WTC11 (cell line): Measurements from ENCODE around the gene FLCN. TPM values are rescaled to one million over a fixed set of nuclear protein-coding genes. Genes with fewer than 3 reads are reported as not detected.

Source experiments
- ATAC-seq: fragments of 200-7000 bp; cut with Tn5 transposase; 2 replicates; pipeline ENCODE4 v1.10.0; 2021; ENCODE audit warnings: mild to moderate bottlenecking, moderate library complexity
- CTCF ChIA-PET: fragments of 300-600 bp; sonication (Branson Sonifier 250); formaldehyde crosslinking; loops from one replicate; lab custom pipeline; 2021; ENCODE audit warnings: antibody characterized with exemption; lab: Charles Lee
- POLR2A ChIA-PET: fragments of 350-600 bp; sonication (Branson Sonifier 250); formaldehyde crosslinking; loops from one replicate; lab custom pipeline; 2021; ENCODE audit warnings: antibody characterized with exemption; lab: Charles Lee
- DNase-seq: peaks from one replicate; pipeline ENCODE4 v3.0.0; 2021; ENCODE audit warnings: low spot score
- H3K27ac Mint-ChIP-seq: 2 replicates; pipeline ENCODE4 v1.8.0; 2021; ENCODE audit warnings: mixed read lengths
- H3K27me3 Mint-ChIP-seq: 2 replicates; pipeline ENCODE4 v1.8.0; 2021; ENCODE audit warnings: low read depth, mild to moderate bottlenecking, moderate library complexity, mixed read lengths
- H3K36me3 Mint-ChIP-seq: 2 replicates; pipeline ENCODE4 v1.8.0; 2021; ENCODE audit warnings: mixed read lengths
- H3K4me1 Mint-ChIP-seq: 2 replicates; pipeline ENCODE4 v1.8.0; 2022; ENCODE audit warnings: mixed read lengths
- H3K4me3 Mint-ChIP-seq: 2 replicates; pipeline ENCODE4 v1.8.0; 2021; ENCODE audit warnings: mild to moderate bottlenecking, moderate library complexity, mixed read lengths
- H3K9me3 Mint-ChIP-seq: 2 replicates; pipeline ENCODE4 v1.8.0; 2021; ENCODE audit warnings: mixed read lengths
- ATF1 ChIP-seq: sonication (generic); formaldehyde crosslinking; IDR thresholded peaks from 2 replicates; pipeline ENCODE4 v1.8.1; 2023; ENCODE audit warnings: mild to moderate bottlenecking, moderate library complexity, missing genetic modification reagents
- FOXP1 ChIP-seq: sonication (generic); formaldehyde crosslinking; IDR thresholded peaks from 2 replicates; pipeline ENCODE4 v1.8.0; 2022; ENCODE audit warnings: missing genetic modification reagents, mild to moderate bottlenecking, moderate library complexity, borderline replicate concordance
- GRHL2 ChIP-seq: fragments of 250-450 bp; sonication (Bioruptor Pico); IDR thresholded peaks from 2 replicates; pipeline ENCODE4 v1.8.0; 2022; ENCODE audit warnings: mild to moderate bottlenecking, moderate library complexity; ENCODE audit not compliant: insufficient replicate concordance, severe bottlenecking
- NR2C2 ChIP-seq: sonication (generic); formaldehyde crosslinking; IDR thresholded peaks from 2 replicates; pipeline ENCODE4 v1.8.0; 2022; ENCODE audit warnings: mild to moderate bottlenecking, missing genetic modification reagents
- RELA ChIP-seq: sonication (generic); formaldehyde crosslinking; IDR thresholded peaks from 2 replicates; pipeline ENCODE4 v1.8.1; 2022; ENCODE audit warnings: missing genetic modification reagents, mild to moderate bottlenecking, borderline replicate concordance
- RORB ChIP-seq: fragments of 250-450 bp; sonication (Bioruptor Pico); IDR thresholded peaks from 2 replicates; pipeline ENCODE4 v1.9.0; 2021; ENCODE audit warnings: mild to moderate bottlenecking
- SOX15 ChIP-seq: fragments of 250-450 bp; sonication (Bioruptor Pico); IDR thresholded peaks from 2 replicates; pipeline ENCODE4 v1.9.0; 2021; ENCODE audit warnings: mild to moderate bottlenecking
- TEAD4 ChIP-seq: sonication (generic); formaldehyde crosslinking; IDR thresholded peaks from 2 replicates; pipeline ENCODE4 v1.8.0; 2022; ENCODE audit warnings: mild to moderate bottlenecking, missing genetic modification reagents
- ZBTB21 ChIP-seq: sonication (generic); formaldehyde crosslinking; IDR thresholded peaks from 2 replicates; pipeline ENCODE4 v1.8.1; 2023; ENCODE audit warnings: mild to moderate bottlenecking, missing genetic modification reagents, borderline replicate concordance
- ZNF138 ChIP-seq: sonication (generic); formaldehyde crosslinking; conservative IDR thresholded peaks from 2 replicates; pipeline ENCODE4 v1.8.1; 2022; ENCODE audit warnings: mild to moderate bottlenecking, moderate library complexity, missing genetic modification reagents
- ZNF263 ChIP-seq: sonication (generic); formaldehyde crosslinking; IDR thresholded peaks from 2 replicates; pipeline ENCODE4 v1.8.1; 2022; ENCODE audit warnings: low read depth, mild to moderate bottlenecking, moderate library complexity, missing genetic modification reagents
- ZNF317 ChIP-seq: sonication (generic); formaldehyde crosslinking; IDR thresholded peaks from 2 replicates; pipeline ENCODE4 v1.8.1; 2023; ENCODE audit warnings: low read depth, mild to moderate bottlenecking, moderate library complexity, missing genetic modification reagents, borderline replicate concordance
- ZNF671 ChIP-seq: fragments of 250-450 bp; sonication (Bioruptor Pico); IDR thresholded peaks from 2 replicates; pipeline ENCODE4 v1.8.0; 2021; ENCODE audit warnings: mild to moderate bottlenecking
- total RNA-seq: library from RNA; stranded (reverse); gene quantifications from 3 replicates; pipeline ENCODE4 v1.2.3, GENCODE V29; 2021
- TF ChIP-seq, protein P1 (sequence below): fragments of 250-450 bp; sonication (Bioruptor Pico); IDR thresholded peaks from 2 replicates; pipeline ENCODE4 v1.9.0; 2021; ENCODE audit warnings: mild to moderate bottlenecking
- TF ChIP-seq, protein P2 (sequence below): sonication (generic); formaldehyde crosslinking; conservative IDR thresholded peaks from 2 replicates; pipeline ENCODE4 v1.8.1; 2022; ENCODE audit warnings: mild to moderate bottlenecking, missing genetic modification reagents
- TF ChIP-seq, protein P3 (sequence below): sonication (generic); formaldehyde crosslinking; IDR thresholded peaks from 2 replicates; pipeline ENCODE4 v1.8.0; 2022; ENCODE audit warnings: mild to moderate bottlenecking, missing genetic modification reagents
- TF ChIP-seq, protein P4 (sequence below): fragments of 250-450 bp; sonication (Bioruptor Pico); conservative IDR thresholded peaks from 2 replicates; pipeline ENCODE4 v1.9.0; 2021; ENCODE audit warnings: mild to moderate bottlenecking
- TF ChIP-seq, protein P5 (sequence below): sonication (generic); formaldehyde crosslinking; IDR thresholded peaks from 2 replicates; pipeline ENCODE4 v1.8.1; 2023; ENCODE audit warnings: mild to moderate bottlenecking, missing genetic modification reagents
- TF ChIP-seq, protein P6 (sequence below): sonication (generic); formaldehyde crosslinking; IDR thresholded peaks from 2 replicates; pipeline ENCODE4 v1.8.0; 2023; ENCODE audit warnings: missing genetic modification reagents, mild to moderate bottlenecking, borderline replicate concordance
- TF ChIP-seq, protein P7 (sequence below): fragments of 200-600 bp; IDR thresholded peaks from 2 replicates; pipeline ENCODE4 v1.8.0; 2022; ENCODE audit warnings: antibody characterized with exemption

FLCN gene
- total RNA-seq, 1 experiment from 2014 or later = 40.8 TPM

DNA sequence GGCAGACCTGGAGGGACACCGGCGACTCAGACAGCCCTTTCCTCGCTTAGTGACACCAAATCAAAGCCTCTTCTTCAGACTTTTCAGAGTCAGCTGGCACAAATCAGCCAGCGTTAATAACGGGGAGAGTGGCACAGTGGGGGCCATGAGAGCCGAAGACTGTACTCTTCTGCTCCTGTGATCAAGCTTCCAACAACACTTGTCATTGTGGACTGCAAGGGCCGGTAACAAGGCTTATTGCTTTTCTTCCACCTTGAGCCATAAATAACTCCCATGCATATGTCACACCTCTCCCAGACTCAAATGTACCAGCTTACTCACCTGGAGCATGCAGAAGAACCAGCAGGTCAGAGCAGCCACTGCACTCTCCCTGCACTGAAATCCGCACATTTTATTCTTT, 12.8 kb downstream of the FLCN start:
- TF ChIP-seq, protein P1, sequence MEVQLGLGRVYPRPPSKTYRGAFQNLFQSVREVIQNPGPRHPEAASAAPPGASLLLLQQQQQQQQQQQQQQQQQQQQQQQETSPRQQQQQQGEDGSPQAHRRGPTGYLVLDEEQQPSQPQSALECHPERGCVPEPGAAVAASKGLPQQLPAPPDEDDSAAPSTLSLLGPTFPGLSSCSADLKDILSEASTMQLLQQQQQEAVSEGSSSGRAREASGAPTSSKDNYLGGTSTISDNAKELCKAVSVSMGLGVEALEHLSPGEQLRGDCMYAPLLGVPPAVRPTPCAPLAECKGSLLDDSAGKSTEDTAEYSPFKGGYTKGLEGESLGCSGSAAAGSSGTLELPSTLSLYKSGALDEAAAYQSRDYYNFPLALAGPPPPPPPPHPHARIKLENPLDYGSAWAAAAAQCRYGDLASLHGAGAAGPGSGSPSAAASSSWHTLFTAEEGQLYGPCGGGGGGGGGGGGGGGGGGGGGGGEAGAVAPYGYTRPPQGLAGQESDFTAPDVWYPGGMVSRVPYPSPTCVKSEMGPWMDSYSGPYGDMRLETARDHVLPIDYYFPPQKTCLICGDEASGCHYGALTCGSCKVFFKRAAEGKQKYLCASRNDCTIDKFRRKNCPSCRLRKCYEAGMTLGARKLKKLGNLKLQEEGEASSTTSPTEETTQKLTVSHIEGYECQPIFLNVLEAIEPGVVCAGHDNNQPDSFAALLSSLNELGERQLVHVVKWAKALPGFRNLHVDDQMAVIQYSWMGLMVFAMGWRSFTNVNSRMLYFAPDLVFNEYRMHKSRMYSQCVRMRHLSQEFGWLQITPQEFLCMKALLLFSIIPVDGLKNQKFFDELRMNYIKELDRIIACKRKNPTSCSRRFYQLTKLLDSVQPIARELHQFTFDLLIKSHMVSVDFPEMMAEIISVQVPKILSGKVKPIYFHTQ (CRISPR knock-in tag) = no peak
- no peak for TF ChIP-seq GRHL2 (CRISPR knock-in tag)
- TF ChIP-seq, protein P2, sequence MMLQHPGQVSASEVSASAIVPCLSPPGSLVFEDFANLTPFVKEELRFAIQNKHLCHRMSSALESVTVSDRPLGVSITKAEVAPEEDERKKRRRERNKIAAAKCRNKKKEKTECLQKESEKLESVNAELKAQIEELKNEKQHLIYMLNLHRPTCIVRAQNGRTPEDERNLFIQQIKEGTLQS (CRISPR knock-in tag) = no peak
- TF ChIP-seq ZNF138 (CRISPR knock-in tag) = no peak
- TF ChIP-seq, protein P3, sequence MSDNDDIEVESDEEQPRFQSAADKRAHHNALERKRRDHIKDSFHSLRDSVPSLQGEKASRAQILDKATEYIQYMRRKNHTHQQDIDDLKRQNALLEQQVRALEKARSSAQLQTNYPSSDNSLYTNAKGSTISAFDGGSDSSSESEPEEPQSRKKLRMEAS (CRISPR knock-in tag) = no peak
- TF ChIP-seq, protein P4, sequence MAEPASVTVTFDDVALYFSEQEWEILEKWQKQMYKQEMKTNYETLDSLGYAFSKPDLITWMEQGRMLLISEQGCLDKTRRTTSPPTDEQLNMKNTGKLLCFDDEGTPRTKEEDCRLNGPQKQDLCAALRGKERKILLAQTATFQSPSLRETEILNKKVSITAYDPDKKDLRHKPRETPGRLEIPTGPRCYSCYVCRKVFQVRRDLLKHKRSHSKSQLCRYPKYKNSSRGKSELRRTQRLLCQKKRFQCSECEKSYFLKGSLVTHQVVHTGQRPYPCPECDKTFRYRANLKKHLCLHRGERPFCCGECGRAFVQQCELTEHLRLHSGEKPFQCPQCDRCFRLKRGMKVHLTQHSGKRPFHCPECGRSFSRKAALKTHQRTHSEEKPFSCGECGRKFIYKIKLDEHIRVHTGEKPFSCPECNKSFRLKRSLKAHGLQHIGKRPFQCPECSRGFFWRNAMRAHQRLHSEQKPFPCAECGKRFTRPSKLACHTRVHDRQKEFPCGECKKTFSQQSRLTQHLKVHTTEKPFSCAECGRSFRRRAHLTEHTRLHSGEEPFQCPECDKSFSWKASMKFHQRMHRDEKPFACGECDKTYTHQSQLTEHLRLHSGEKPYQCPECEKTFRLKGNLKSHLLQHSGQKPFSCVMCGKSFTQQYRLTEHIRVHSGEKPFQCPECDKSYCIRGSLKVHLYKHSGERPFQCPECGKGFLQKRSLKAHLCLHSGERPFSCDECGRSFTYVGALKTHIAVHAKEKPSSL (CRISPR knock-in tag) = no peak
- TF ChIP-seq FOXP1 = no peak
- no peak for TF ChIP-seq NR2C2 (CRISPR knock-in tag)
- no peak for TF ChIP-seq ATF1 (CRISPR knock-in tag)
- no peak for TF ChIP-seq ZBTB21 (CRISPR knock-in tag)
- TF ChIP-seq SOX15 = no peak
- TF ChIP-seq ZNF263 (CRISPR knock-in tag) = no peak
- TF ChIP-seq, protein P5, sequence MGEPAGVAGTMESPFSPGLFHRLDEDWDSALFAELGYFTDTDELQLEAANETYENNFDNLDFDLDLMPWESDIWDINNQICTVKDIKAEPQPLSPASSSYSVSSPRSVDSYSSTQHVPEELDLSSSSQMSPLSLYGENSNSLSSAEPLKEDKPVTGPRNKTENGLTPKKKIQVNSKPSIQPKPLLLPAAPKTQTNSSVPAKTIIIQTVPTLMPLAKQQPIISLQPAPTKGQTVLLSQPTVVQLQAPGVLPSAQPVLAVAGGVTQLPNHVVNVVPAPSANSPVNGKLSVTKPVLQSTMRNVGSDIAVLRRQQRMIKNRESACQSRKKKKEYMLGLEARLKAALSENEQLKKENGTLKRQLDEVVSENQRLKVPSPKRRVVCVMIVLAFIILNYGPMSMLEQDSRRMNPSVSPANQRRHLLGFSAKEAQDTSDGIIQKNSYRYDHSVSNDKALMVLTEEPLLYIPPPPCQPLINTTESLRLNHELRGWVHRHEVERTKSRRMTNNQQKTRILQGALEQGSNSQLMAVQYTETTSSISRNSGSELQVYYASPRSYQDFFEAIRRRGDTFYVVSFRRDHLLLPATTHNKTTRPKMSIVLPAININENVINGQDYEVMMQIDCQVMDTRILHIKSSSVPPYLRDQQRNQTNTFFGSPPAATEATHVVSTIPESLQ (CRISPR knock-in tag) = no peak
- TF ChIP-seq ZNF671 = no peak
- no peak for TF ChIP-seq ZNF317 (CRISPR knock-in tag)
- TF ChIP-seq TEAD4 = no peak
- no peak for TF ChIP-seq RELA (CRISPR knock-in tag)
- POLR2A ChIA-PET = no interaction called here
- no peak for DNase-seq
- CTCF ChIA-PET = no interaction called here
- no peaks in the 10 kb centered on the region for H3K4me1 Mint-ChIP-seq
- no peaks in the 10 kb centered on the region for H3K27me3 Mint-ChIP-seq
- no peak overlapping the region for H3K27ac Mint-ChIP-seq
- peaks cover 76% of the 10 kb centered on the region for H3K36me3 Mint-ChIP-seq
- no peak overlapping the region for H3K4me3 Mint-ChIP-seq
- H3K9me3 Mint-ChIP-seq = no peaks in the 10 kb centered on the region
- no peak for ATAC-seq

DNA sequence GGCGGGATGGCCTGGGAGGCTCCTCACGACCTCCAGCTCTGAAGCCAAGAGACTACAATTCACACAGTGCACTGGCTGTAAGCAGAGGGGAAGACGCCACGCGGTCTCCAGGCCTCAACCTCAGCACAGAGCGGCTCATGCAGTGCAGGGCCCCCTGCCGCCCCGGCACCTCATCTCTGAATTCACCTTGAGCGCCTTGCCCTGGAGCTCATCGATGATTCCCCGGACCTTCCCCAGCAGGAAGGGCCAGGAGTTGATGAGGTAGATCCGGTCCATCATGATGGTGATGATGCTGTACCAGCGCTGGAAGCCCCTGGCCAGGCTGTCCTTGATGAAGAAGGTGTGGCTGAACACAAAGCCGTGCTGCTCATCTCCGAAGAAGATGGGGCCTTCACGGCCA, 13.2 kb downstream of the FLCN start:
- DNase-seq (no peak), ATAC-seq (no peak)
- H3K27ac Mint-ChIP-seq = no peak overlapping the region
- H3K4me3 Mint-ChIP-seq = no peak overlapping the region
- no peaks in the 10 kb centered on the region for H3K9me3 Mint-ChIP-seq
- H3K4me1 Mint-ChIP-seq = no peaks in the 10 kb centered on the region
- H3K36me3 Mint-ChIP-seq = peaks cover 76% of the 10 kb centered on the region
- ChIA-PET CTCF (interaction anchor here (1.2 kb wide), 1 partner anchor 232 kb away, joined by 4 read pairs; no protein-coding TSS in a partner anchor), POLR2A (no interaction called here)
- H3K27me3 Mint-ChIP-seq = no peaks in the 10 kb centered on the region
- TF ChIP-seq RELA (CRISPR knock-in tag) = no peak
- TF ChIP-seq ZNF671 = no peak
- TF ChIP-seq, protein P6, sequence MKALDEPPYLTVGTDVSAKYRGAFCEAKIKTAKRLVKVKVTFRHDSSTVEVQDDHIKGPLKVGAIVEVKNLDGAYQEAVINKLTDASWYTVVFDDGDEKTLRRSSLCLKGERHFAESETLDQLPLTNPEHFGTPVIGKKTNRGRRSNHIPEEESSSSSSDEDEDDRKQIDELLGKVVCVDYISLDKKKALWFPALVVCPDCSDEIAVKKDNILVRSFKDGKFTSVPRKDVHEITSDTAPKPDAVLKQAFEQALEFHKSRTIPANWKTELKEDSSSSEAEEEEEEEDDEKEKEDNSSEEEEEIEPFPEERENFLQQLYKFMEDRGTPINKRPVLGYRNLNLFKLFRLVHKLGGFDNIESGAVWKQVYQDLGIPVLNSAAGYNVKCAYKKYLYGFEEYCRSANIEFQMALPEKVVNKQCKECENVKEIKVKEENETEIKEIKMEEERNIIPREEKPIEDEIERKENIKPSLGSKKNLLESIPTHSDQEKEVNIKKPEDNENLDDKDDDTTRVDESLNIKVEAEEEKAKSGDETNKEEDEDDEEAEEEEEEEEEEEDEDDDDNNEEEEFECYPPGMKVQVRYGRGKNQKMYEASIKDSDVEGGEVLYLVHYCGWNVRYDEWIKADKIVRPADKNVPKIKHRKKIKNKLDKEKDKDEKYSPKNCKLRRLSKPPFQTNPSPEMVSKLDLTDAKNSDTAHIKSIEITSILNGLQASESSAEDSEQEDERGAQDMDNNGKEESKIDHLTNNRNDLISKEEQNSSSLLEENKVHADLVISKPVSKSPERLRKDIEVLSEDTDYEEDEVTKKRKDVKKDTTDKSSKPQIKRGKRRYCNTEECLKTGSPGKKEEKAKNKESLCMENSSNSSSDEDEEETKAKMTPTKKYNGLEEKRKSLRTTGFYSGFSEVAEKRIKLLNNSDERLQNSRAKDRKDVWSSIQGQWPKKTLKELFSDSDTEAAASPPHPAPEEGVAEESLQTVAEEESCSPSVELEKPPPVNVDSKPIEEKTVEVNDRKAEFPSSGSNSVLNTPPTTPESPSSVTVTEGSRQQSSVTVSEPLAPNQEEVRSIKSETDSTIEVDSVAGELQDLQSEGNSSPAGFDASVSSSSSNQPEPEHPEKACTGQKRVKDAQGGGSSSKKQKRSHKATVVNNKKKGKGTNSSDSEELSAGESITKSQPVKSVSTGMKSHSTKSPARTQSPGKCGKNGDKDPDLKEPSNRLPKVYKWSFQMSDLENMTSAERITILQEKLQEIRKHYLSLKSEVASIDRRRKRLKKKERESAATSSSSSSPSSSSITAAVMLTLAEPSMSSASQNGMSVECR (CRISPR knock-in tag) = no peak
- no peak for TF ChIP-seq RORB (CRISPR knock-in tag)
- TF ChIP-seq ZNF317 (CRISPR knock-in tag) = no peak
- TF ChIP-seq ZNF263 (CRISPR knock-in tag) = no peak
- TF ChIP-seq, protein P7, sequence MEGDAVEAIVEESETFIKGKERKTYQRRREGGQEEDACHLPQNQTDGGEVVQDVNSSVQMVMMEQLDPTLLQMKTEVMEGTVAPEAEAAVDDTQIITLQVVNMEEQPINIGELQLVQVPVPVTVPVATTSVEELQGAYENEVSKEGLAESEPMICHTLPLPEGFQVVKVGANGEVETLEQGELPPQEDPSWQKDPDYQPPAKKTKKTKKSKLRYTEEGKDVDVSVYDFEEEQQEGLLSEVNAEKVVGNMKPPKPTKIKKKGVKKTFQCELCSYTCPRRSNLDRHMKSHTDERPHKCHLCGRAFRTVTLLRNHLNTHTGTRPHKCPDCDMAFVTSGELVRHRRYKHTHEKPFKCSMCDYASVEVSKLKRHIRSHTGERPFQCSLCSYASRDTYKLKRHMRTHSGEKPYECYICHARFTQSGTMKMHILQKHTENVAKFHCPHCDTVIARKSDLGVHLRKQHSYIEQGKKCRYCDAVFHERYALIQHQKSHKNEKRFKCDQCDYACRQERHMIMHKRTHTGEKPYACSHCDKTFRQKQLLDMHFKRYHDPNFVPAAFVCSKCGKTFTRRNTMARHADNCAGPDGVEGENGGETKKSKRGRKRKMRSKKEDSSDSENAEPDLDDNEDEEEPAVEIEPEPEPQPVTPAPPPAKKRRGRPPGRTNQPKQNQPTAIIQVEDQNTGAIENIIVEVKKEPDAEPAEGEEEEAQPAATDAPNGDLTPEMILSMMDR = no peak
- TF ChIP-seq ZNF138 (CRISPR knock-in tag) = no peak
